H9 (cell line): Measurements from ENCODE around the gene ANKH. TPM values are rescaled to one million over a fixed set of nuclear protein-coding genes. Genes with fewer than 3 reads are reported as not detected.

ENCODE experiments used
- DNase-seq: peaks from one replicate; pipeline ENCODE4 v3.0.0-alpha.2; 2017
- H2AFZ ChIP-seq: one replicate; pipeline ENCODE4 v1.6.1; 2013; ENCODE audit warnings: mild to moderate bottlenecking, low read length, control low read depth, moderate library complexity
- H2AK5ac ChIP-seq: 2 replicates; pipeline ENCODE4 v1.6.1; 2013; ENCODE audit warnings: low read length, control low read depth, mixed read lengths; ENCODE audit not compliant: insufficient read length
- H2BK120ac ChIP-seq: one replicate; pipeline ENCODE4 v1.6.1; 2013; ENCODE audit warnings: low read depth, mild to moderate bottlenecking, low read length, control low read depth, inconsistent platforms; ENCODE audit not compliant: poor library complexity, severe bottlenecking
- H2BK12ac ChIP-seq: 2 replicates; pipeline ENCODE4 v1.6.1; 2013; ENCODE audit warnings: low read length, control low read depth, mixed read lengths, low read depth; ENCODE audit not compliant: insufficient read length
- H2BK15ac ChIP-seq: 2 replicates; pipeline ENCODE4 v1.6.1; 2013; ENCODE audit warnings: low read depth, low read length, control low read depth
- H2BK20ac ChIP-seq: one replicate; pipeline ENCODE4 v1.6.1; 2013; ENCODE audit warnings: low read depth, mild to moderate bottlenecking, low read length, control low read depth, inconsistent platforms; ENCODE audit not compliant: poor library complexity, severe bottlenecking
- H2BK5ac ChIP-seq: 2 replicates; pipeline ENCODE4 v1.6.1; 2013; ENCODE audit warnings: low read length, control low read depth, mixed read lengths; ENCODE audit not compliant: insufficient read length
- H3K14ac ChIP-seq: 2 replicates; pipeline ENCODE4 v1.6.1; 2013; ENCODE audit warnings: low read length, control low read depth; ENCODE audit not compliant: insufficient read depth
- H3K18ac ChIP-seq: 2 replicates; pipeline ENCODE4 v1.6.1; 2013; ENCODE audit warnings: low read depth, mild to moderate bottlenecking, mixed read lengths, low read length, control low read depth; ENCODE audit not compliant: insufficient read length
- H3K23ac ChIP-seq: 2 replicates; pipeline ENCODE4 v1.6.1; 2013; ENCODE audit warnings: low read length, control low read depth, mixed read lengths, low read depth; ENCODE audit not compliant: insufficient read length
- H3K23me2 ChIP-seq: 2 replicates; pipeline ENCODE4 v1.6.1; 2013; ENCODE audit warnings: low read depth, mild to moderate bottlenecking, mixed read lengths, low read length, control low read depth; ENCODE audit not compliant: insufficient read length, poor library complexity, severe bottlenecking
- H3K27ac ChIP-seq: 2 replicates; pipeline ENCODE4 v1.5.1; 2013; ENCODE audit warnings: low read length, control low read depth, mixed read lengths, low read depth; ENCODE audit not compliant: insufficient read length
- H3K27me3 ChIP-seq: 2 replicates; pipeline ENCODE4 v1.6.1; 2013; ENCODE audit warnings: low read length, control low read depth, inconsistent platforms; ENCODE audit not compliant: insufficient read depth
- H3K4ac ChIP-seq: 2 replicates; pipeline ENCODE4 v1.6.1; 2013; ENCODE audit warnings: low read depth, mild to moderate bottlenecking, control low read depth, inconsistent platforms, low read length, moderate library complexity
- H3K4me1 ChIP-seq: 2 replicates; pipeline ENCODE4 v1.6.1; 2013; ENCODE audit warnings: low read length, control low read depth, inconsistent platforms; ENCODE audit not compliant: insufficient read depth
- H3K4me2 ChIP-seq: 2 replicates; pipeline ENCODE4 v1.6.1; 2013; ENCODE audit warnings: low read length, control low read depth, mixed read lengths; ENCODE audit not compliant: insufficient read length, insufficient read depth
- H3K56ac ChIP-seq: 2 replicates; pipeline ENCODE4 v1.6.1; 2013; ENCODE audit warnings: low read depth, mild to moderate bottlenecking, mixed read lengths, low read length, control low read depth; ENCODE audit not compliant: insufficient read length
- H3K79me1 ChIP-seq: 2 replicates; pipeline ENCODE4 v1.6.1; 2013; ENCODE audit warnings: low read depth, mild to moderate bottlenecking, moderate library complexity, low read length, control low read depth, inconsistent platforms; ENCODE audit not compliant: insufficient read depth, poor library complexity, severe bottlenecking
- H3K79me2 ChIP-seq: 2 replicates; pipeline ENCODE4 v1.6.1; 2013; ENCODE audit warnings: low read length, control low read depth, inconsistent platforms; ENCODE audit not compliant: insufficient read depth
- H3K9ac ChIP-seq: 2 replicates; pipeline ENCODE4 v1.6.1; 2013; ENCODE audit warnings: low read length, control low read depth, mixed read lengths; ENCODE audit not compliant: insufficient read length; ENCODE audit errors: extremely low read depth
- H3K9me3 ChIP-seq: one replicate; pipeline ENCODE4 v1.6.1; 2013; ENCODE audit warnings: low read depth, low read length, inconsistent platforms; ENCODE audit not compliant: control insufficient read depth
- H3T11ph ChIP-seq: one replicate; pipeline ENCODE4 v1.6.1; 2013; ENCODE audit warnings: mild to moderate bottlenecking, low read length, control low read depth, inconsistent platforms
- H4K20me1 ChIP-seq: one replicate; pipeline ENCODE4 v1.6.1; 2013; ENCODE audit not compliant: control insufficient read depth, insufficient read length, insufficient read depth
- H4K5ac ChIP-seq: 2 replicates; pipeline ENCODE4 v1.6.1; 2013; ENCODE audit warnings: low read depth, mild to moderate bottlenecking, mixed read lengths, low read length, control low read depth; ENCODE audit not compliant: insufficient read length
- H4K8ac ChIP-seq: replicated peaks from 2 replicates; pipeline ENCODE4 v1.6.1; 2013; ENCODE audit warnings: low read length, control low read depth, mixed read lengths, low read depth; ENCODE audit not compliant: insufficient read length
- H4K91ac ChIP-seq: 2 replicates; pipeline ENCODE4 v1.6.1; 2013; ENCODE audit warnings: low read depth, mild to moderate bottlenecking, moderate library complexity, mixed read lengths, low read length, control low read depth; ENCODE audit not compliant: insufficient read length
- H3K27ac Mint-ChIP-seq, 3 experiments: 2 replicates in 2 of 3; 3 replicates in 1 of 3; pipeline ENCODE4 v1.8.0; 2020 to 2021; ENCODE audit warnings: mixed read lengths in 3 of 3, mild to moderate bottlenecking in 1 of 3, moderate library complexity in 1 of 3
- H3K27me3 Mint-ChIP-seq: 2 replicates; pipeline ENCODE4 v1.8.0; 2021; ENCODE audit warnings: low read depth, mild to moderate bottlenecking, moderate library complexity, mixed read lengths
- H3K36me3 Mint-ChIP-seq, 3 experiments: 2 replicates in 2 of 3; 3 replicates in 1 of 3; pipeline ENCODE4 v1.8.0; 2020 to 2021; ENCODE audit warnings: low read depth in 3 of 3, mixed read lengths in 3 of 3; ENCODE audit not compliant: insufficient read depth in 1 of 3
- H3K4me1 Mint-ChIP-seq, 2 experiments: 2 replicates each; pipeline ENCODE4 v1.8.0; 2020; ENCODE audit warnings: mixed read lengths in 2 of 2
- H3K4me3 Mint-ChIP-seq, 2 experiments: 2 replicates in 1 of 2; 3 replicates in 1 of 2; pipeline ENCODE4 v1.8.0; 2020 to 2021; ENCODE audit warnings: mild to moderate bottlenecking in 2 of 2, mixed read lengths in 2 of 2, moderate library complexity in 1 of 2
- H3K9me3 Mint-ChIP-seq, 2 experiments: 2 replicates in 1 of 2; 3 replicates in 1 of 2; pipeline ENCODE4 v1.8.0; 2020; ENCODE audit warnings: mild to moderate bottlenecking in 2 of 2, mixed read lengths in 2 of 2, moderate library complexity in 1 of 2
- CTCF ChIP-seq: fragments of 200-600 bp; sonication (generic); conservative IDR thresholded peaks from 3 replicates; pipeline ENCODE4 v1.8.0; 2021; ENCODE audit warnings: antibody characterized with exemption, mild to moderate bottlenecking
- WGBS: extraction: QIAGEN DNeasy Blood & Tissue Kit; methylation state at CpG from one replicate; pipeline ENCODE4 v1.1.7; 2013; ENCODE audit warnings: missing lambda C conversion rate, low lambda C conversion rate, mixed read lengths; ENCODE audit not compliant: insufficient read length; ENCODE audit errors: extremely low coverage; 5-methylcytosine and 5-hydroxymethylcytosine counted together
- total RNA-seq: library from RNA; stranded (reverse); gene quantifications from 2 replicates; pipeline ENCODE4 v1.2.1, GENCODE V29; 2021

ANKH gene
- total RNA-seq, 1 experiment from 2014 or later, result 9.6 TPM

GRCh38 chr5:14840624-14841023 lies 31.0 kb downstream of the ANKH start:
- no peaks in the 10 kb centered on the region for H3K27me3 ChIP-seq
- peaks cover 4 to 6% of the 10 kb centered on the region in 2 experiments for H3K4me1 Mint-ChIP-seq
- H2AK5ac ChIP-seq, result no peak overlapping the region
- no CpG with 5 or more reads among the region's 3 CpGs for WGBS
- H3K27ac ChIP-seq, result no peak overlapping the region
- H3K4me3 Mint-ChIP-seq, result no peak overlapping the region
- H3K56ac ChIP-seq, result no peak overlapping the region
- no peak overlapping the region for H4K91ac ChIP-seq
- H3K9me3 ChIP-seq, result no peaks in the 10 kb centered on the region
- no peak overlapping the region for H2AFZ ChIP-seq
- no peak for DNase-seq
- no peak overlapping the region for H3K18ac ChIP-seq
- H3K9me3 Mint-ChIP-seq, result peaks cover 2 to 4% of the 10 kb centered on the region in 2 experiments; a peak in 3 of 5 replicates
- no peak overlapping the region for H3K9ac ChIP-seq
- no peak overlapping the region for H2BK20ac ChIP-seq
- H3K14ac ChIP-seq, result no peak overlapping the region
- H4K20me1 ChIP-seq, result no peaks in the 10 kb centered on the region
- H4K5ac ChIP-seq, result no peak overlapping the region
- H4K8ac ChIP-seq, result no peak overlapping the region
- H3K79me2 ChIP-seq, result no peaks in the 10 kb centered on the region
- no peak overlapping the region for H2BK15ac ChIP-seq
- no peaks in the 10 kb centered on the region for H3K4me1 ChIP-seq
- no peaks in the 10 kb centered on the region for H3K27me3 Mint-ChIP-seq
- H3K23ac ChIP-seq, result no peak overlapping the region
- H3K27ac Mint-ChIP-seq, result no peak overlapping the region
- TF ChIP-seq CTCF, result no peak
- no peaks in the 10 kb centered on the region for H3K79me1 ChIP-seq
- no peak overlapping the region for H3T11ph ChIP-seq
- H2BK120ac ChIP-seq, result no peak overlapping the region
- H2BK5ac ChIP-seq, result no peak overlapping the region
- H3K4ac ChIP-seq, result no peak overlapping the region
- H2BK12ac ChIP-seq, result no peak overlapping the region
- no peaks in the 10 kb centered on the region for H3K36me3 Mint-ChIP-seq
- H3K4me2 ChIP-seq, result no peak overlapping the region
- no peaks in the 10 kb centered on the region for H3K23me2 ChIP-seq
